Vagina (tissue), 2 donors: ENCODE data around the gene ZNF24.

Source experiments
- CTCF ChIP-seq, 3 experiments: fragments of 450-650 bp in 2 of 3; fragments of 200-600 bp in 1 of 3; sonication (generic) in 1 of 3; IDR thresholded peaks; one replicate each; pipeline ENCODE4 v1.5.1; 2017 to 2019; ENCODE audit warnings: antibody characterized with exemption in 3 of 3, mild to moderate bottlenecking in 2 of 3, moderate library complexity in 2 of 3
- POLR2A ChIP-seq, 2 donors: fragments of 450-650 bp; IDR thresholded peaks; one replicate each; pipeline ENCODE4 v1.6.1; 2017; ENCODE audit warnings: antibody characterized with exemption in 2 of 2, mild to moderate bottlenecking in 2 of 2, moderate library complexity in 2 of 2

DNA sequence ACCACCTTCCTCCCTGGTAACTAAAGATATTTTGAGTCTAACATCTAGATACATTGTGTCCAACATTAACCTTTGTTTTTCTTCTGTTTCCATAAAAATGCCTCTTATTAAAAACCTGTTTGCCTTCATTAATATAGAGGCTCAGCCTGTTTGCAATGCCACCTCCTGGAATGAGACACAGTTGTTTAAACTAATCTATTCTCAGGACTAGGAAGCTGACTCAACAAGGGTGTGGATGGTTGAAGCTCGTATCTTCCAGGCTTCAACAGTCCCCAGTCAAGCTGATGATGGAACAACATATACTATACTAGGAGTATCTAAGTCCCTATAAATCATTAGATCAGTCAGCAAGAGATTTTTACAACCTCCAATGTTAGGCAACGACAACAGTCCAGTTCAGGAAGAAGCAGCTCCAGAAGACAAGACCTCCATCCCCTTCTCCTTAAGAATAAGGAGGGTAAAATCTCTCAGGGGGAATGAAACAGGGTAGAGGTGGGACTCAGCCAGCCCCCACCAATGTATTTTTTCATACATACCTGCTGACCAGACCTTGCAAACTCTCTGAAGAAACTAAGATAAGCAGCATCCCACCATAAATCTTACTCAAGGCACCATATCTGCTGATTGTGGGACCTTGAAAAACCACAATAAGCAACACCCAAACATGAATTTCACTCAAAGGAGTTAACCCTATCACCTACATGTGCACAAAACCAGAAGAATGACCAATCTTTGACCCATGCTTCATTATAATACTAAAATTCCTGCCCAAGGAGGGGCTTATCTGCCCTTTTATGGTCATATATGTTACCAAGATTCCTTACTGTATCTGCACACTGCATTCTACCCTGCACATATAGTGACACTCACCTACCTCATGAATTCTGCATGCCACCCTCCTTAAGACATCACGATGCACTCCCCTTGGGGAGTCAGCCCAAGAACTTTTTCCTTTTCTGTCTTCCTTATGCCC lies 21.4 kb downstream of the ZNF24 start:
- no peak for TF ChIP-seq CTCF (IDR thresholded peaks at IDR 0.05)
- no peak for TF ChIP-seq POLR2A (IDR thresholded peaks at IDR 0.05)
